ENCODE results near the gene FGF14.

DNA sequence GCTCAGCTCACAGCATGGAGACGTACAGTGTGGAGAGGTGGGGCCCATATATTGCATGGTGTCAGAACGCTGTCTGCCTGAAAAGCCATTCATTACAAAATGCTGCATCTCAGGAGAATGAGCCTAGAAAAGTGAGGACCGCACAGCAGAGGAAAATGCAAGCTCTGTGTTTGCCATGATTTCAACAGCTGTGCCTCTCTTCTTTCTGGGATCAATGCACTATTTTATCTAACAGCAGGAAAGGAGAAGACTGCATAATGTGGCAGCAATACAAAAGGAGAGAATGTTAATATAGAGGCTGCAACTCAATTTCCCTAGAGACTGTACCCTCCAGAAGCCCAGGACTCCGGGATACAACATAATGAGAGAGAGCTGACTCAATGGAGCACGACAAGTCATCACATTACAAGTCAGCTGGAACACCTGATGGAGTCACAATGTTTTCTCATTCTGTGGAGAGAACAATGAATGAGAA lies 368.0 kb downstream of the FGF14 start:
- TF ChIP-seq GATA2 (IDR thresholded peaks at IDR 0.05; ENCODE audit: low read depth, low read length) (no peak), GATA3 (IDR thresholded peaks at IDR 0.05; ENCODE audit: low read depth, low read length) (no peak)
